ENCODE measurements around the gene ESRP2. TPM values are rescaled to one million over a fixed set of nuclear protein-coding genes. Genes with fewer than 3 reads are reported as not detected.

ESRP2 gene
- total RNA-seq, 1 experiment from 2014 or later = 0.19 TPM

DNA sequence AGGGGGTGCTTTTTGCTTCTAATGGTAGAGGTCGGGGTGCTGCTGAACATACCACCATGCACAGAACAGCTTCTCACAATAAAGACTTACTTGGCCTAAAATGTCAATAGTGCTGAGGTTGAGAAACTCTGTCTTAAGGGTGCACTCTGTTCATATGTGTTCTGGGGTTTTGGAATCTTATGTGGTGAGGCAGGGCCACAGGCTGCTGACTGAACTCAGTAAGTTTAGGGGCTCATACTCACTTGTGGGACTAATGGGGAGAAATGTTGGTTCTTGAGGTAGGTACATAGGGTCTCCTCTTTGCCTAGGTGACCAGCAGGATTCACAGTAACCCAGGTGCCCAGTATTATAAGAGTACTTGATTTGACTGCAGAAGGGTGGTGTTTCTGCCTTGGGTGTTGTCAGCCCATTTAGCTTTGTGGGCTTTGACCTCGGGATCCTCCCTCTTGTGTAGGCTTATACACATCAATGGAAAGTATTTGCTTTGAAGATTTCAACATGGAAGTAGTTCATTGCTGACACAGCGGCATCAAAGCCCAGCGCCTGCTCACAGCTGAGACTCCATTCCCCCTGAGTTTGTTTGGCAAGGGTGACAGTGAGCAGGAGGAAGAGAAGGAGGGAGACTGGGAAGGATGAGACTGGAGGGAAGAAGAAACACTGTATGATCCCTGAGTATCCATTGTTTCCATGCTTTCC lies 45.6 kb upstream of the ESRP2 start:
- Histone ChIP-seq H3K36me3 (ENCODE audit: insufficient read depth, low read length, poor library complexity, severe bottlenecking) (peaks cover 5% of the 10 kb centered on the region), H3K9me3 (ENCODE audit: low read depth, low read length, poor library complexity, severe bottlenecking) (no peaks in the 10 kb centered on the region), H3K4me3 (ENCODE audit: low read depth, low read length, poor library complexity, severe bottlenecking) (no peak overlapping the region), H3K27me3 (replicated peaks; ENCODE audit: insufficient read depth, low read depth, low read length, poor library complexity) (no peaks in the 10 kb centered on the region), H3K4me1 (ENCODE audit: insufficient read depth, low read length, poor library complexity, severe bottlenecking) (no peaks in the 10 kb centered on the region), H3K27ac (ENCODE audit: low read depth, low read length, poor library complexity, severe bottlenecking) (no peak overlapping the region)
- ChIA-PET CTCF (no interaction called here), POLR2A (ENCODE audit: low non-redundant PET) (no interaction called here)
- intact Hi-C loops (cut with micrococcal nuclease; ENCODE audit: unreplicated experiment) = no loop called here
- BruUV-seq (replicated peaks) = no TSS peak
- TF ChIP-seq, protein P1, sequence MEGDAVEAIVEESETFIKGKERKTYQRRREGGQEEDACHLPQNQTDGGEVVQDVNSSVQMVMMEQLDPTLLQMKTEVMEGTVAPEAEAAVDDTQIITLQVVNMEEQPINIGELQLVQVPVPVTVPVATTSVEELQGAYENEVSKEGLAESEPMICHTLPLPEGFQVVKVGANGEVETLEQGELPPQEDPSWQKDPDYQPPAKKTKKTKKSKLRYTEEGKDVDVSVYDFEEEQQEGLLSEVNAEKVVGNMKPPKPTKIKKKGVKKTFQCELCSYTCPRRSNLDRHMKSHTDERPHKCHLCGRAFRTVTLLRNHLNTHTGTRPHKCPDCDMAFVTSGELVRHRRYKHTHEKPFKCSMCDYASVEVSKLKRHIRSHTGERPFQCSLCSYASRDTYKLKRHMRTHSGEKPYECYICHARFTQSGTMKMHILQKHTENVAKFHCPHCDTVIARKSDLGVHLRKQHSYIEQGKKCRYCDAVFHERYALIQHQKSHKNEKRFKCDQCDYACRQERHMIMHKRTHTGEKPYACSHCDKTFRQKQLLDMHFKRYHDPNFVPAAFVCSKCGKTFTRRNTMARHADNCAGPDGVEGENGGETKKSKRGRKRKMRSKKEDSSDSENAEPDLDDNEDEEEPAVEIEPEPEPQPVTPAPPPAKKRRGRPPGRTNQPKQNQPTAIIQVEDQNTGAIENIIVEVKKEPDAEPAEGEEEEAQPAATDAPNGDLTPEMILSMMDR (conservative IDR thresholded peaks at IDR 0.05; ENCODE audit: low read depth, low read length) = no peak
- TF ChIP-seq EZH2 (IDR thresholded peaks at IDR 0.05; ENCODE audit: borderline replicate concordance, low read depth, low read length, poor library complexity, severe bottlenecking) = no peak
- no peak for DNase-seq (ENCODE audit: low spot score)

- TF ChIP-seq EZH2 (IDR thresholded peaks at IDR 0.05; ENCODE audit: borderline replicate concordance, low read depth, low read length, poor library complexity, severe bottlenecking) = no peak
- TF ChIP-seq, protein P1 (conservative IDR thresholded peaks at IDR 0.05; ENCODE audit: low read depth, low read length) = no peak
- no peaks in the 10 kb centered on the region for H3K4me1 ChIP-seq (ENCODE audit: insufficient read depth, low read length, poor library complexity, severe bottlenecking)
- POLR2A ChIA-PET (ENCODE audit: low non-redundant PET) = no interaction called here
These were observed 44.0 kb upstream of the ESRP2 start for GRCh38 chr16:68279726-68280558.

DNA sequence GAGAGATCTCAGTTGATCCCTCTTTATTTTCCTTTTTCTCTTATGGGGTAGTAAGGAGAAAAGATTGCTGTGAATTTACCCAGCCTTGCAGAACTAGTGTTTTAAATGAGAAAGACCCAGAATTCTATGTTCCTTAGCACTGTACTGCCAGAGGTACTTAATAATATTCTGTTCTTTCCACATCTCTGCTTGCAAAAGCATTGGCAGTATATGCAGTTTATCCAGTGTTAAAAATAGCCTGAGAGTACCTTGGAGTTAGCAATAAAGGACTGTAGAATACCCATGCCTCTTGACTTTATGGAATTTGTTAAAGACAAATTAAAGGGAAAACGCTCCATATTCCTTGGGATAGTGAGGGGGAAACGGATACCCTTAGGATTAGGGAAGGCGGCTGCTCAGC lies 40.3 kb upstream of the ESRP2 start:
- ChIA-PET POLR2A (ENCODE audit: low non-redundant PET) (no interaction called here), CTCF (no interaction called here)
- TF ChIP-seq, protein P1 (conservative IDR thresholded peaks at IDR 0.05; ENCODE audit: low read depth, low read length) = no peak
- TF ChIP-seq EZH2 (IDR thresholded peaks at IDR 0.05; ENCODE audit: borderline replicate concordance, low read depth, low read length, poor library complexity, severe bottlenecking) = no peak
- Histone ChIP-seq H3K27ac (ENCODE audit: low read depth, low read length, poor library complexity, severe bottlenecking) (no peak overlapping the region), H3K27me3 (replicated peaks; ENCODE audit: insufficient read depth, low read depth, low read length, poor library complexity) (no peaks in the 10 kb centered on the region), H3K9me3 (ENCODE audit: low read depth, low read length, poor library complexity, severe bottlenecking) (no peaks in the 10 kb centered on the region), H3K4me1 (ENCODE audit: insufficient read depth, low read length, poor library complexity, severe bottlenecking) (no peaks in the 10 kb centered on the region), H3K4me3 (ENCODE audit: low read depth, low read length, poor library complexity, severe bottlenecking) (no peak overlapping the region), H3K36me3 (ENCODE audit: insufficient read depth, low read length, poor library complexity, severe bottlenecking) (peaks cover 4% of the 10 kb centered on the region)
- no TSS peak for BruUV-seq (replicated peaks)
- DNase-seq (ENCODE audit: low spot score) = no peak
- intact Hi-C loops (cut with micrococcal nuclease; ENCODE audit: unreplicated experiment) = no loop called here

More at GRCh38 chr16:68279726-68280558, 44.0 kb upstream of the ESRP2 start:
- Histone ChIP-seq H3K27me3 (replicated peaks; ENCODE audit: insufficient read depth, low read depth, low read length, poor library complexity) (no peaks in the 10 kb centered on the region), H3K36me3 (ENCODE audit: insufficient read depth, low read length, poor library complexity, severe bottlenecking) (peaks cover 5% of the 10 kb centered on the region), H3K4me3 (ENCODE audit: low read depth, low read length, poor library complexity, severe bottlenecking) (no peak overlapping the region), H3K27ac (ENCODE audit: low read depth, low read length, poor library complexity, severe bottlenecking) (no peak overlapping the region), H3K9me3 (ENCODE audit: low read depth, low read length, poor library complexity, severe bottlenecking) (no peaks in the 10 kb centered on the region)
- intact Hi-C loops (cut with micrococcal nuclease; ENCODE audit: unreplicated experiment) = no loop called here
- CTCF ChIA-PET = no interaction called here
- BruUV-seq (replicated peaks) = no TSS peak
- no peak for DNase-seq (ENCODE audit: low spot score)

All from A673 (cell line).